IPS DF 6.9 (cell line): ENCODE results near the gene GRAMD4.

Experiments
- DNase-seq: peaks from one replicate; pipeline ENCODE4 v3.0.0-alpha.2; 2013; ENCODE audit warnings: low read depth, low spot score
- H3K27ac ChIP-seq: one replicate; pipeline ENCODE4 v1.5.1; 2013; ENCODE audit warnings: low read length, control low read depth
- H3K27me3 ChIP-seq: 2 replicates; pipeline ENCODE4 v1.6.1; 2013; ENCODE audit warnings: mild to moderate bottlenecking, low read length; ENCODE audit not compliant: control insufficient read depth, insufficient read depth
- H3K36me3 ChIP-seq: 2 replicates; pipeline ENCODE4 v1.6.1; 2013; ENCODE audit warnings: low read length; ENCODE audit not compliant: control insufficient read depth, insufficient read depth
- H3K4me1 ChIP-seq: 2 replicates; pipeline ENCODE4 v1.6.1; 2013; ENCODE audit warnings: low read length; ENCODE audit not compliant: control insufficient read depth, insufficient read depth
- H3K4me3 ChIP-seq: 2 replicates; pipeline ENCODE4 v1.5.1; 2013; ENCODE audit warnings: mild to moderate bottlenecking, low read length
- H3K9me3 ChIP-seq: 2 replicates; pipeline ENCODE4 v1.6.1; 2013; ENCODE audit warnings: low read length, inconsistent platforms; ENCODE audit not compliant: control insufficient read depth, insufficient read depth
- WGBS: extraction: QIAGEN DNeasy Blood & Tissue Kit; methylation state at CpG from one replicate; pipeline ENCODE4 v1.1.7; 2013; ENCODE audit warnings: mixed read lengths, missing lambda C conversion rate; ENCODE audit not compliant: insufficient read length, insufficient coverage; 5-methylcytosine and 5-hydroxymethylcytosine counted together

Gene GRAMD4

DNA sequence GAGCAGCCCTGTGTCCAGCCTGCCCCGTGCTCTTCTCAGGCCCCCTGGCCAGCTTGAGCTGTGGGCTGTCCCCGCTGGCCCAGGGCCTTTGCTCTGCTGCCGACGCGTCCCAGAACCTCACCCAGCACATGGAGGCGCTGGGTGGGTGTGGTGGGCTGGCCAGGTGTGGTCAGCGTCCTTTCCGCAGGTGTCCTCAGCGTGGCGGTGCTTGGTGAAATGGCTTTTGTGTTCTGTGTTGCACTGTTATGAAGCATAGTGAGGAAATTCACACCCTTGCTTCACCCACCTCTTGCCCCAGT is 37.4 kb downstream of the GRAMD4 start:
- H3K4me3 ChIP-seq: no peak overlapping the region
- no peaks in the 10 kb centered on the region for H3K27me3 ChIP-seq
- WGBS: no CpG with 5 or more reads among the region's 10 CpGs
- no peaks in the 10 kb centered on the region for H3K36me3 ChIP-seq
- no peaks in the 10 kb centered on the region; the same call in 1 of the 2 replicates for H3K4me1 ChIP-seq
- no peaks in the 10 kb centered on the region for H3K9me3 ChIP-seq
- no peak for DNase-seq
- H3K27ac ChIP-seq: no peak overlapping the region

DNA sequence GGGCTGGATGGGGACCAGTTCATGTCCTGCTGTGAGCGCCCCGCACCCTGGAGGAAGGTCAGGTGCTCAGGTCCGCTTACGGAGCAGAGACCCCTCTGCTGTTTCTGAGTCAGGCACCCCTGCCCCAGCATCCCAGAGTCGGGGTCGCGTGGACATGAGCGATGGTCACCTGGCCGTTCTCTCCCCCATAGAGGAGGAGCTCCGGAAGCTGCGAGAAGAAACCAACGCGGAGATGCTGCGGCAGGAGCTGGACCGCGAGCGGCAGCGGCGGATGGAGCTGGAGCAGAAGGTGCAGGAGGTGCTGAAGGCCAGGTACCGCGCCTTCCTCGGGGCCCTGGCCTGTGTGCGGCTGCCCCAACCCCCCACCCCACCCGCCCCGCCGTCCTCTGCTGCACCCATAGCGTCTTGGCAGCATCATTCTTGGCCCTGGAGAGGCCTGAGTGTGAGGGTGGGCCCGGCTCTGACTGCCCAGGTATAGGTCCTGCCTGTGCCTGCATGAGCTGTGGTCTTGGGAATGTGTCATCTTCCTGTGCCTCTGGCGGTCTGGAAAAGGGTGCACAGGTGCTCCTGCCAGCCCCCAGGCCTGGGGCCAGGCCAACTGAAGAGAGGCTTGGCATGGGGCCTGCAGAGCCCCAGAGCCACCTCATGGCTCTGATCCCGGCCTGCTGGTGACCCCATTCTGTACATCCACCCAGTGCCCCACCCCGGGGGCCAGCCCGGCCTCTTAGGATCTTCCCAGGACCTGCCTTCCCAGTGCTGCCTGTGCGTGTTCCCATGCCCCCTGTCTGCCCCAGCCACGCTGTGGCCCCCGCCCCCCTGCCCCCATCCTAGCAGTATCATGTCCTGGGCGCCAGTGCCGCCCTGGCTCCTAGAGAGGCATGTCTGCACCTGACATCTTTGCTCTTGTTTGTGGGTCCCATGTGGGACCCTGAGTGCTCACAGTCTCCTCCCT is 38.1 kb downstream of the GRAMD4 start:
- Histone ChIP-seq H3K9me3 (no peaks in the 10 kb centered on the region), H3K27ac (no peak overlapping the region), H3K27me3 (no peaks in the 10 kb centered on the region), H3K4me3 (no peak overlapping the region), H3K4me1 (no peaks in the 10 kb centered on the region; the same call in 1 of the 2 replicates), H3K36me3 (no peaks in the 10 kb centered on the region; the same call in 1 of the 2 replicates)
- no peak for DNase-seq
- WGBS: no CpG with 5 or more reads among the region's 37 CpGs

DNA sequence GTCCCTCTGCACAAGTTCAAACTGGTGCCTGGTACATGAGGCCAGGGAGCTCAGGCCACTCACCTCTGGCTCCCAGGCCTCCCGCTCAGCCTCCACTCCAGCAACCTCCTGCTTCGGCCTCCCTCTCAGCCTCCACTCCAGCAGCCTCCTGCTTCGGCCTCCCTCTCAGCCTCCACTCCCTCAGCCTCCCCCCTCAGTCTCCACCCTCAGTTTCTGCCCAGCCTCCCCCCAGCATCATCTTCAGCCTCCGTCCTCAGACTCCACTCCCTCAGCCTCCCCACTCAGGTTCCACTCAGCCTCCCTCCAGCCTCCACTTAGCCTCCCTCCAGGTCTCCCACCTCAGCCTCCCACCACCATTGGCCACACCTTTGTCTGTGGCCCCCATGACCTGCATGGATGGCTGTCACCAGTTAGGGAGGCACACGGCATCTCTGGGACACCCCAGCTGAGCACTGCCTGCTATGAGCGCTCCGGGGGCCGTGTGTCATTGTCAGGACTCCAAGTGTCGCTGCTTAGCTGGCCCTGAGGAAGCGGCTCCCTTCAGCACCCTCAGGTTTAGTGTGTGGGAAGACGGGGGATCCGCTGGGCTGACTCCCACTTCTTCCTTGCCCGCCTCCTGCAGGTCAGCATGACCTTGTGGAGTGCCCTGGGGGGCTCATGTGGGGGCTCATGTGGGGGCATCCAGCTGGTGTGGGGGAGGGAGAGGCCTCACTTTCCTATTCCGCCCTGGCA is 39.0 kb downstream of the GRAMD4 start:
- no peaks in the 10 kb centered on the region for H3K27me3 ChIP-seq
- no peak for DNase-seq
- no peaks in the 10 kb centered on the region for H3K9me3 ChIP-seq
- WGBS: no CpG with 5 or more reads among the region's 14 CpGs
- no peaks in the 10 kb centered on the region; the same call in 1 of the 2 replicates for H3K4me1 ChIP-seq
- no peaks in the 10 kb centered on the region; the same call in 1 of the 2 replicates for H3K36me3 ChIP-seq
- no peak overlapping the region for H3K4me3 ChIP-seq
- no peak overlapping the region for H3K27ac ChIP-seq

DNA sequence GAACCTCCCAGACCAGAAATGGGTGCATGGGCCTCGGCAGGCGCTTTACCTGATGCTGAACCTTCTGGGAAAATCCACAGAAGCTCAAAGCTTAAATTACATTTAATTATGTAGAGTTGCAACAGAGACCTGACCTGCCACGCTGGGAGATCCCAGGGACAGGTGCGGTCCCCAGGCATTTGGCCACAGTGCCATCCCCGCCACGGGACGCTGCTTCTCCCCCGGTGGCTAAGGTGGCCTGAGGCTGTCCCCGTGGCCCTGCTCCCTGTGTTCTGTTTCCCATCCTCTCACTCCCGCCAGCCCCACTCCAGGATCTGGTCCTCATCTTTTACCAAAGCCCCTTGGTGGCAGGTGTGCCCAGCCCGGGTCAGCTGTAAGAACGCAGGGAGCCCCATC is 39.6 kb downstream of the GRAMD4 start:
- no peaks in the 10 kb centered on the region; the same call in 1 of the 2 replicates for H3K4me1 ChIP-seq
- no peaks in the 10 kb centered on the region; the same call in 1 of the 2 replicates for H3K36me3 ChIP-seq
- WGBS: no CpG with 5 or more reads among the region's 12 CpGs
- H3K27me3 ChIP-seq: no peaks in the 10 kb centered on the region
- H3K9me3 ChIP-seq: no peaks in the 10 kb centered on the region
- no peak overlapping the region for H3K4me3 ChIP-seq
- DNase-seq: no peak
- no peak overlapping the region for H3K27ac ChIP-seq

DNA sequence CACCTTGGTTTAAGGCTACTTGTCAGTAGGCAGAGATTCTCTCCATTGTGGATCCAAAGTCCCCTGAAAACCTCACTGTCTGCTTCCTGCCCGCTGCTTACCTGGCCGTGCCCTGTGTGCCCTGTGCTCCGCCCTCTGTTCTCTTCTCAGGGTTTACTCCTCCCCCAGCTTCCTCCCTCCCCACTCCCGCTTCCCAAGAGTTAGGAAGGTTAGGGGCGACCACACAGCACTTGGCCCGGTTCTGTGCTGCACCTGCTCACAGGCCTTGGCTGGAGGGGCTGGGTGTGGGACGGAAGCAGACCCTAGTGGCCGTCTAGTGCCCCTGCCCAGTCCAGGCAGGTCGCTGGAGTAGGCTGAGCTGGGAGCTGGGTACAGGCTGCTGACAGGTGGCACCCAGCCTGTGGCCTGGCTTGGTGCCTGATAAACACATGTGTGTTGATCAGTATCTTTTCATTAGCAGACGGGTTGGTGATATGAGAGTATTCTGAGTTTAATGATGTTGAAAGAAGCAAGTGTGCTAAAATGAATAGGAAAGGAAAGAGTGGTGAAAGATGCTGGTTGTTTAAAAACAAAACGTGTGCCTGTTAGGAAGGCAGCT is 40.5 kb downstream of the GRAMD4 start:
- DNase-seq: no peak
- Histone ChIP-seq H3K4me1 (no peaks in the 10 kb centered on the region; the same call in 1 of the 2 replicates), H3K27ac (no peak overlapping the region), H3K4me3 (no peak overlapping the region), H3K36me3 (no peaks in the 10 kb centered on the region; the same call in 1 of the 2 replicates), H3K9me3 (no peaks in the 10 kb centered on the region), H3K27me3 (no peaks in the 10 kb centered on the region)
- 100% methylated on average over 1 of the region's 11 CpGs for WGBS

DNA sequence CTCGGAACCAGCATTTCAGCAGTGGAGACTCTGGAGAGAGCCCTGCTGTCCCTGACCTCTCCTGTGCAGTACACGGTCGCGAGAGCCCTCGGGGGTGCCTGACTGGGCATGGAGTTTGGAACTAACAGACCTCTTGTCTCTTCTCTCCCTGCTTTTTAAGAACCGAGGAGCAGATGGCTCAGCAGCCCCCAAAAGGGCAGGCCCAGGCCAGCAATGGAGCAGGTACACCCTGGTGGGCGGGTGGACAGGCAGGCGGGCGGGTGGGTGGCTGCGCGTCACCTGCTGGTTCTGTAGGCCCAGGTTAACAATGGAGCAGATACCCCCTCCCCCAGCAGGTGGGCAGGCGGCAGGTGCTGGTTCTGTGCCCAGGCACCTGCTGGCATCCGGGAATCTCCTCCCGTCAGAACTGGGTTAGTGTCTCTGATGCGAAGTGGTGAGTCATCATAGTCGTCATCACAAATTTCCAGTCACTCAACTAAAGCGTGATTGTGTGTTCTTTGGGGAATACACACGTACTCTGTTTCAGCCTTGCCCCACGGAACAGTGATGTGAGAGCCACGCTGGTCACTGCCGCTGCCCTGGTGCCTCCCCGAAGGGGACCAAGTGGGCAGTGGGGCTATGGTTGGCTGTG is 41.1 kb downstream of the GRAMD4 start:
- Histone ChIP-seq H3K27me3 (no peaks in the 10 kb centered on the region), H3K4me3 (no peak overlapping the region), H3K27ac (no peak overlapping the region), H3K36me3 (no peaks in the 10 kb centered on the region; the same call in 1 of the 2 replicates), H3K4me1 (no peaks in the 10 kb centered on the region; the same call in 1 of the 2 replicates), H3K9me3 (no peaks in the 10 kb centered on the region)
- no CpG with 5 or more reads among the region's 22 CpGs for WGBS
- DNase-seq: no peak

DNA sequence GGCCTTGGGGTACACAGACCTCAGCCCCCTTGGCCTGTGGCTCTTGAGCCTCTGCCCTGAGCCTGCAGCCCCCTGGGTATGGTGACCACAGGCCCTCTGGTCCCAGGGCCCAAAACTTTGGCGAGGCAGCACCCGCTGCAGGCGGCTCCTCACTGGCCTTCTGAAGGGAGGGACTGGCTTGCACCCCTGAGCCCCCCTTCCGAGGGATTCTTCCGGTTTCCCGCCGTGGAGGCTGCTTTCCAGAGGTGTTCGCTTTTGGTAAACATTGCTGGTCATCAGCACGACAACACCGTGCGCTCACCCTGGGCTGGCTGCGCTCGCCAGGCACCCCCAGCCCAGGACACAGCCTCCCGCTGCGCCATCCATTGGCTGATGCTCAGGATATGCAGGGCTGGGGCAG is 42.0 kb downstream of the GRAMD4 start:
- H3K27me3 ChIP-seq: no peaks in the 10 kb centered on the region
- no CpG with 5 or more reads among the region's 15 CpGs for WGBS

DNA sequence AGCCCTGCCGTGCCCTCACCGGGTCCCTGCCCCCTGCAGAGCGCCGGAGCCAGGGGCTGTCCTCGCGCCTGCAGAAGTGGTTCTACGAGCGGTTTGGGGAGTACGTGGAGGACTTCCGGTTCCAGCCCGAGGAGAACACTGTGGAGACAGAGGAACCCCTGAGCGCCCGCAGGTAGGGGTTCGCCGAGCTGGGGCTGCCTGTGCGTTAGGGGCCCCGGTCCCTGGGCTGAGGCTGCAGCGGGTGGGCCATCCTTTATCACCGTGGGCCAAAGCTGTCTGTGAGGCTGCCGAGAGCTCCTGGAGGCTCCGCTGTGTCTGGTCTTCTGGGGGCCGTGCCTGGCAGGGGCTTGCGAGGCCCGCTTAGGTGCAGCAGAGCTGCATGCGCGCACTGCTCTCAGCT is 42.8 kb downstream of the GRAMD4 start:
- Histone ChIP-seq H3K9me3 (no peaks in the 10 kb centered on the region), H3K4me3 (no peak overlapping the region), H3K27me3 (no peaks in the 10 kb centered on the region), H3K4me1 (no peaks in the 10 kb centered on the region; the same call in 1 of the 2 replicates), H3K36me3 (no peaks in the 10 kb centered on the region; the same call in 1 of the 2 replicates), H3K27ac (no peak overlapping the region)
- no CpG with 5 or more reads among the region's 26 CpGs for WGBS
- DNase-seq: no peak

More for the DNA sequence above, 42.0 kb downstream of the GRAMD4 start:
- no peaks in the 10 kb centered on the region; the same call in 1 of the 2 replicates for H3K36me3 ChIP-seq
- H3K27ac ChIP-seq: no peak overlapping the region
- H3K9me3 ChIP-seq: no peaks in the 10 kb centered on the region
- no peak for DNase-seq
- no peak overlapping the region for H3K4me3 ChIP-seq
- no peaks in the 10 kb centered on the region; the same call in 1 of the 2 replicates for H3K4me1 ChIP-seq

DNA sequence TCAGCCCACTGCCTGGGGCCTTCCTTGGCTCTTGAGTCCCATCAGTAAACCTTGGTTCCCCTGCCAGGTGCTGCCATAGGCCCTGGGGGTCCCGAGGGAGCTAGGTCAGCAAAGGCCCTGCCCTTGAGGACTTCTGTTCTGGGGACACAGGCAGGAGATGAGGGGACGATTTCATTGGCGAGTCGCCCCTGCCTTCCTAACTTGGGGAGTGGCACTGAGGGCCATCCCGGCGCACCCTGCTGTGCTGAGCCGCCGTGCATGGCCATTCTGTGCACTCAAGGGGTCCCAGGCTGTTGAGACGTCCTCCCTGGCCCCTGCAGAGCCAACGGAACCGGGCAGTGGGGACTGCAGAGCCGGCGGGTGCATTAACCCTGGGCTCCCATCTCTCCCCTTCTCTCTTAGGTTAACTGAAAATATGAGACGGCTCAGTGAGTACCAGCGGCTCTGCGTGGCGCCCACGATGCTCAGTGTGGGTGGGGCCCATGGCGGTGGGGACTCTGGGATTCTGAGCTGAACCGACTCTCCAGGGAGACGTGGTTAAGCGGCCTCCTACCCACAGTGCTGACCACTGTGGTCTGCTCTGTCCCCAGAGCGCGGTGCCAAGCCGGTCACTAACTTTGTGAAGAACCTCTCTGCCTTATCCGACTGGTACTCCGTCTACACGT is 43.4 kb downstream of the GRAMD4 start:
- Histone ChIP-seq H3K27me3 (no peaks in the 10 kb centered on the region), H3K27ac (no peak overlapping the region), H3K36me3 (no peaks in the 10 kb centered on the region; the same call in 1 of the 2 replicates), H3K9me3 (no peaks in the 10 kb centered on the region), H3K4me1 (no peaks in the 10 kb centered on the region; the same call in 1 of the 2 replicates), H3K4me3 (no peak overlapping the region)
- no peak for DNase-seq
- no CpG with 5 or more reads among the region's 28 CpGs for WGBS
